Testis (tissue), 2 donors: Measurements from ENCODE around the gene VPS50.

Experiments
- CTCF ChIP-seq, 3 experiments: fragments of 450-650 bp in 2 of 3; fragments of 200-600 bp in 1 of 3; sonication (generic) in 1 of 3; IDR thresholded peaks; one replicate each; pipeline ENCODE4 v1.5.1; 2016 to 2019; ENCODE audit warnings: antibody characterized with exemption in 3 of 3, mild to moderate bottlenecking in 2 of 3, moderate library complexity in 1 of 3
- POLR2A ChIP-seq: fragments of 450-650 bp; IDR thresholded peaks from one replicate; pipeline ENCODE4 v1.6.1; 2017; ENCODE audit warnings: antibody characterized with exemption, mild to moderate bottlenecking, moderate library complexity

GRCh38 chr7:93262535-93262934 is 30.4 kb downstream of the VPS50 start:
- TF ChIP-seq CTCF (IDR thresholded peaks at IDR 0.05), result no peak
- TF ChIP-seq POLR2A, result no peak
